ENCODE measurements around the gene KCTD4.
"Not testable (repeated sequence)": the region's sequence is repeated elsewhere in the genome, so short reads cannot be mapped to it uniquely, and the experiment has no call there.

KCTD4 gene

GRCh38 chr13:45200701-45201232, at the start of gene KCTD4:
KCTD4 (minus strand) TSS chr13:45201045; CDS start chr13:45194567, 6,478 bp downstream.
- DNase-seq: no peak

GRCh38 chr13:45249662-45250061, 48.8 kb upstream of the KCTD4 start:
- DNase-seq: no peak

- not testable (repeated sequence) for DNase-seq
Measured at GRCh38 chr13:45244736-45245135, 43.9 kb upstream of the KCTD4 start.

- DNase-seq: no peak
Measured at GRCh38 chr13:45243077-45243476, 42.2 kb upstream of the KCTD4 start.

- DNase-seq: no peak
Measured at GRCh38 chr13:45242524-45242923, 41.7 kb upstream of the KCTD4 start.

GRCh38 chr13:45242070-45242469, 41.2 kb upstream of the KCTD4 start:
- DNase-seq: no peak

GRCh38 chr13:45240143-45240542, 39.3 kb upstream of the KCTD4 start:
- no peak for DNase-seq

- DNase-seq: no peak
Measured at GRCh38 chr13:45238945-45239795, 38.3 kb upstream of the KCTD4 start.

GRCh38 chr13:45232591-45232990, 31.7 kb upstream of the KCTD4 start:
- no peak for DNase-seq

GRCh38 chr13:45231722-45232121, 30.9 kb upstream of the KCTD4 start:
- no peak for DNase-seq

GRCh38 chr13:45231305-45231704, 30.5 kb upstream of the KCTD4 start:
- DNase-seq: no peak

- no peak for DNase-seq
Measured at GRCh38 chr13:45229172-45229571, 28.3 kb upstream of the KCTD4 start.

GRCh38 chr13:45228002-45228401, 27.2 kb upstream of the KCTD4 start:
- DNase-seq: no peak

GRCh38 chr13:45226024-45226423, 25.2 kb upstream of the KCTD4 start:
- DNase-seq: no peak

- no peak for DNase-seq
Measured at GRCh38 chr13:45225370-45225769, 24.5 kb upstream of the KCTD4 start.

GRCh38 chr13:45224176-45224575, 23.3 kb upstream of the KCTD4 start:
- no peak for DNase-seq

GRCh38 chr13:45222919-45223318, 22.1 kb upstream of the KCTD4 start:
- DNase-seq: no peak

GRCh38 chr13:45222516-45222915, 21.7 kb upstream of the KCTD4 start:
- DNase-seq: no peak

- no peak for DNase-seq
Measured at GRCh38 chr13:45220403-45220802, 19.6 kb upstream of the KCTD4 start.

GRCh38 chr13:45219938-45220375, 19.1 kb upstream of the KCTD4 start:
- DNase-seq: no peak

GRCh38 chr13:45219123-45219891, 18.5 kb upstream of the KCTD4 start:
- DNase-seq: no peak

- DNase-seq: no peak
Measured at GRCh38 chr13:45218689-45219088, 17.8 kb upstream of the KCTD4 start.

GRCh38 chr13:45216193-45216592, 15.3 kb upstream of the KCTD4 start:
- DNase-seq: no peak
